IMR-90 (cell line): ENCODE measurements around the gene PXN. TPM values are rescaled to one million over a fixed set of nuclear protein-coding genes. Genes with fewer than 3 reads are reported as not detected.

ENCODE experiments used
- ATAC-seq: fragments of 200-7000 bp; cut with Tn5 transposase; 2 replicates; pipeline ENCODE4 v1.9.1; 2020; ENCODE audit warnings: low read depth, mild to moderate bottlenecking, moderate library complexity
- BruUV-seq: library from RNA; stranded (reverse); fragments of 400-500 nt; replicated peaks from 2 replicates; lab custom pipeline; 2021; lab: Mats Ljungman, UMichigan
- CTCF ChIA-PET: fragments of 300-600 bp; formaldehyde crosslinking; extraction: SDS; loops from one replicate; lab custom pipeline; 2021; ENCODE audit warnings: antibody characterized with exemption; lab: Yijun Ruan, JAX
- POLR2A ChIA-PET: fragments of 300-600 bp; sonication (Branson Sonifier 250); formaldehyde crosslinking; loops from one replicate; lab custom pipeline; 2022; ENCODE audit warnings: antibody characterized with exemption; ENCODE audit not compliant: unreplicated experiment; lab: Charles Lee
- DNase-seq: peaks from one replicate; pipeline ENCODE4 v3.0.0; 2013
- H2AFZ ChIP-seq: replicated peaks from 2 replicates; pipeline ENCODE3; 2013; ENCODE audit warnings: low read length, mild to moderate bottlenecking; ENCODE audit not compliant: poor library complexity
- H2AK5ac ChIP-seq: 2 replicates; pipeline ENCODE4 v1.6.1; 2013; ENCODE audit warnings: low read depth, low read length, inconsistent platforms
- H2AK9ac ChIP-seq: replicated peaks from 2 replicates; pipeline ENCODE3; 2013; ENCODE audit warnings: mild to moderate bottlenecking, low read depth, low read length, moderate library complexity; ENCODE audit not compliant: poor library complexity
- H2BK120ac ChIP-seq: 2 replicates; pipeline ENCODE4 v1.6.1; 2013; ENCODE audit warnings: low read depth, low read length, inconsistent platforms
- H2BK15ac ChIP-seq: 3 replicates; pipeline ENCODE4 v1.6.1; 2013; ENCODE audit warnings: low read depth, low read length, inconsistent platforms
- H2BK20ac ChIP-seq: 2 replicates; pipeline ENCODE4 v1.6.1; 2013; ENCODE audit warnings: low read depth, mild to moderate bottlenecking, inconsistent platforms, low read length, moderate library complexity
- H2BK5ac ChIP-seq: 2 replicates; pipeline ENCODE4 v1.6.1; 2013; ENCODE audit warnings: mild to moderate bottlenecking, low read depth, low read length, inconsistent platforms; ENCODE audit not compliant: poor library complexity, severe bottlenecking
- H3K14ac ChIP-seq: replicated peaks from 2 replicates; pipeline ENCODE4 v1.6.1; 2013; ENCODE audit warnings: low read depth, low read length, inconsistent platforms
- H3K18ac ChIP-seq: 2 replicates; pipeline ENCODE4 v1.6.1; 2013; ENCODE audit warnings: low read depth, low read length, control low read depth
- H3K23ac ChIP-seq: 2 replicates; pipeline ENCODE4 v1.6.1; 2013; ENCODE audit warnings: low read depth, low read length, inconsistent platforms
- H3K27ac ChIP-seq: 2 replicates; pipeline ENCODE4 v1.5.1; 2013; ENCODE audit warnings: mild to moderate bottlenecking, control low read depth, low read length; ENCODE audit not compliant: insufficient read depth
- H3K27me3 ChIP-seq: 2 replicates; pipeline ENCODE4 v1.6.1; 2013; ENCODE audit warnings: low read length; ENCODE audit not compliant: control insufficient read depth, insufficient read depth
- H3K36me3 ChIP-seq: 2 replicates; pipeline ENCODE4 v1.6.1; 2013; ENCODE audit warnings: low read length, mixed read lengths; ENCODE audit not compliant: control insufficient read depth, insufficient read depth
- H3K4ac ChIP-seq: 2 replicates; pipeline ENCODE4 v1.6.1; 2013; ENCODE audit warnings: low read depth, low read length, inconsistent platforms
- H3K4me1 ChIP-seq: 2 replicates; pipeline ENCODE4 v1.6.1; 2013; ENCODE audit warnings: low read length, mixed read lengths; ENCODE audit not compliant: control insufficient read depth, insufficient read depth
- H3K4me2 ChIP-seq: 2 replicates; pipeline ENCODE4 v1.6.1; 2013; ENCODE audit warnings: low read depth, mild to moderate bottlenecking, control low read depth, low read length, moderate library complexity
- H3K4me3 ChIP-seq: 2 replicates; pipeline ENCODE4 v1.5.1; 2013; ENCODE audit warnings: low read depth, mild to moderate bottlenecking, control low read depth, low read length, moderate library complexity; ENCODE audit not compliant: insufficient read depth
- H3K56ac ChIP-seq: 2 replicates; pipeline ENCODE4 v1.6.1; 2013; ENCODE audit warnings: low read length, inconsistent platforms; ENCODE audit not compliant: insufficient read depth; ENCODE audit errors: extremely low read depth
- H3K79me1 ChIP-seq, 2 experiments: 2 replicates each; pipeline ENCODE4 v1.6.1; 2013; ENCODE audit warnings: low read length in 2 of 2, inconsistent platforms in 1 of 2, low read depth in 1 of 2
- H3K9ac ChIP-seq: 2 replicates; pipeline ENCODE4 v1.6.1; 2013; ENCODE audit warnings: low read depth, low read length, control low read depth
- H3K9me1 ChIP-seq: 2 replicates; pipeline ENCODE4 v1.6.1; 2013; ENCODE audit warnings: low read length, inconsistent platforms; ENCODE audit not compliant: insufficient read depth
- H3K9me3 ChIP-seq: 2 replicates; pipeline ENCODE4 v1.6.1; 2013; ENCODE audit warnings: low read length; ENCODE audit not compliant: control insufficient read depth, insufficient read depth
- H4K20me1 ChIP-seq: 2 replicates; pipeline ENCODE4 v1.6.1; 2013; ENCODE audit warnings: low read length, inconsistent platforms; ENCODE audit not compliant: insufficient read depth
- H4K5ac ChIP-seq: 2 replicates; pipeline ENCODE4 v1.6.1; 2013; ENCODE audit warnings: mild to moderate bottlenecking, low read depth, low read length, control low read depth
- H4K8ac ChIP-seq, 2 experiments: 2 replicates each; pipeline ENCODE4 v1.6.1; 2013; ENCODE audit warnings: low read depth in 2 of 2, low read length in 2 of 2, control low read depth in 1 of 2, inconsistent platforms in 1 of 2
- H4K91ac ChIP-seq: 2 replicates; pipeline ENCODE4 v1.6.1; 2013; ENCODE audit warnings: low read depth, low read length, inconsistent platforms; ENCODE audit not compliant: insufficient read depth
- CEBPB ChIP-seq: IDR thresholded peaks from 2 replicates; pipeline ENCODE4 v1.6.1; 2012; ENCODE audit warnings: low read depth, low read length, improper control_type of control experiment
- CHD1 ChIP-seq: IDR thresholded peaks from 2 replicates; pipeline ENCODE4 v1.6.1; 2012; ENCODE audit warnings: low read depth, low read length, improper control_type of control experiment
- CTCF ChIP-seq: conservative IDR thresholded peaks from 2 replicates; pipeline ENCODE4 v1.5.1; 2012; ENCODE audit warnings: mild to moderate bottlenecking, low read depth, low read length, improper control_type of control experiment
- FOS ChIP-seq: fragments of 150-350 bp; IDR thresholded peaks from 2 replicates; pipeline ENCODE4 v1.6.1; 2016; ENCODE audit warnings: low read depth, low read length
- MAFK ChIP-seq: IDR thresholded peaks from 2 replicates; pipeline ENCODE4 v1.6.1; 2012; ENCODE audit warnings: low read depth, low read length, improper control_type of control experiment
- MAZ ChIP-seq: IDR thresholded peaks from 2 replicates; pipeline ENCODE4 v1.6.1; 2012; ENCODE audit warnings: low read depth, mild to moderate bottlenecking, low read length, improper control_type of control experiment, moderate library complexity, borderline replicate concordance
- MXI1 ChIP-seq: IDR thresholded peaks from 2 replicates; pipeline ENCODE4 v1.6.1; 2012; ENCODE audit warnings: low read depth, mild to moderate bottlenecking, low read length, moderate library complexity, borderline replicate concordance
- NFE2L2 ChIP-seq: fragments of 150-350 bp; IDR thresholded peaks from 2 replicates; pipeline ENCODE4 v1.6.1; 2016; ENCODE audit warnings: low read depth, mild to moderate bottlenecking, low read length
- POLR2A ChIP-seq: IDR thresholded peaks from 2 replicates; pipeline ENCODE4 v1.6.1; 2012; ENCODE audit warnings: mild to moderate bottlenecking, low read depth, low read length
- RAD21 ChIP-seq: IDR thresholded peaks from 2 replicates; pipeline ENCODE4 v1.6.1; 2012; ENCODE audit warnings: low read length, improper control_type of control experiment
- RCOR1 ChIP-seq: IDR thresholded peaks from 2 replicates; pipeline ENCODE4 v1.6.1; 2012; ENCODE audit warnings: mild to moderate bottlenecking, low read length, improper control_type of control experiment; ENCODE audit not compliant: insufficient replicate concordance
- RFX5 ChIP-seq: IDR thresholded peaks from 2 replicates; pipeline ENCODE4 v1.8.0; 2012; ENCODE audit warnings: low read depth, mild to moderate bottlenecking, low read length, moderate library complexity
- USF2 ChIP-seq: fragments of 150-350 bp; IDR thresholded peaks from 2 replicates; pipeline ENCODE4 v1.6.1; 2017; ENCODE audit warnings: mild to moderate bottlenecking, antibody characterized with exemption, low read length, low read depth
- WGBS, 2 experiments: methylation state at CpG; one replicate each; pipeline versions ENCODE4 v1.1.5 to v1.1.7; 2013; ENCODE audit warnings: missing lambda C conversion rate in 2 of 2; ENCODE audit not compliant: insufficient read length in 1 of 2; ENCODE audit errors: extremely low coverage in 2 of 2; 5-methylcytosine and 5-hydroxymethylcytosine counted together
- dilution Hi-C: fragments of 300-500 bp; cut with HindIII; formaldehyde crosslinking; loops from one replicate; pipeline ENCODE4 v1.14.3; 2018; ENCODE audit warnings: low sequenced_read_pairs; ENCODE audit not compliant: unreplicated experiment
- in situ Hi-C: fragments of 300-500 bp; cut with MboI; formaldehyde crosslinking; loops from 3 replicates; pipeline ENCODE4 v1.14.3; 2019; ENCODE audit warnings: low sequenced_read_pairs, inconsistent platforms, mixed read lengths
- intact Hi-C: fragments of 100-400 bp; cut with micrococcal nuclease; formaldehyde crosslinking; loops from 2 replicates; pipeline ENCODE4 v1.10.0; 2022
- polyA plus RNA-seq, 3 experiments: library from polyadenylated mRNA; depleted of rRNA; stranded (reverse); fragments of >200 nt; gene quantifications; 2 replicates each; pipeline ENCODE4 v1.2.3, GENCODE V29; 2012; ENCODE audit warnings: low replicate concordance in 1 of 3
- total RNA-seq: library from RNA; depleted of rRNA; stranded (reverse); fragments of >200 nt; gene quantifications from 2 replicates; pipeline ENCODE4 v1.2.3, GENCODE V29; 2012

PXN gene
- total and polyA plus RNA-seq, 2 of the 4 experiments (the other 2 are of a cell fraction) = 46.6 to 134 TPM

GRCh38 chr12:120254809-120255208, 10.7 kb downstream of the PXN start:
- Histone ChIP-seq H3K4ac (no peak overlapping the region), H3K36me3 (peaks cover 9% of the 10 kb centered on the region), H4K91ac (no peak overlapping the region), H2AFZ (no peak overlapping the region), H3K23ac (no peak overlapping the region), H3K79me1 (peaks cover 0 to 52% of the 10 kb centered on the region in 2 experiments; a peak in 2 of 4 replicates), H3K18ac (no peak overlapping the region), H3K9me1 (peaks cover 40% of the 10 kb centered on the region), H3K9me3 (no peaks in the 10 kb centered on the region), H2BK15ac (no peak overlapping the region), H2AK9ac (no peak overlapping the region), H3K27me3 (no peaks in the 10 kb centered on the region), H3K4me1 (peaks cover 32% of the 10 kb centered on the region), H4K20me1 (peaks cover 73% of the 10 kb centered on the region), H4K5ac (no peak overlapping the region), H4K8ac (no peak overlapping the region), H3K4me3 (no peak overlapping the region), H2BK120ac (no peak overlapping the region), H2AK5ac (no peak overlapping the region), H2BK5ac (peak overlapping the region; percentile 32), H3K4me2 (no peak overlapping the region), H2BK20ac (no peak overlapping the region), H3K27ac (no peak overlapping the region), H3K9ac (no peak overlapping the region), H3K14ac (no peak overlapping the region), H3K56ac (no peak overlapping the region)
- WGBS, 2 experiments = 98% methylated on average over 4 of the region's 7 CpGs; no CpG with 5 or more reads in 1 of the 2 experiments
- intact Hi-C loops = no loop called here
- TF ChIP-seq USF2 = no peak
- TF ChIP-seq CHD1 = no peak
- no peak for TF ChIP-seq CEBPB
- no peak for TF ChIP-seq FOS
- TF ChIP-seq RCOR1 = no peak
- no peak for TF ChIP-seq MAZ
- TF ChIP-seq NFE2L2 = no peak
- TF ChIP-seq POLR2A = no peak
- TF ChIP-seq RFX5 = no peak
- TF ChIP-seq MXI1 = no peak
- TF ChIP-seq CTCF = no peak
- no peak for TF ChIP-seq RAD21
- TF ChIP-seq MAFK = no peak
- ChIA-PET POLR2A (interaction anchor here (0.6 kb wide), 1 partner anchor 15 kb away, joined by 4 read pairs; no protein-coding TSS in a partner anchor), CTCF (interaction anchor here (0.7 kb wide), 1 partner anchor 11 kb away, joined by 3 read pairs; no protein-coding TSS in a partner anchor)
- DNase-seq (no peak), ATAC-seq (no peak)
- dilution Hi-C loops = no loop called here
- BruUV-seq = no TSS peak
- in situ Hi-C loops = no loop called here
